ENCODE measurements around the gene PTPRD.

Gene PTPRD

GRCh38 chr9:8651070-8651845 lies 1961.5 kb downstream of the PTPRD start:
- no peak for DNase-seq

- no peak for DNase-seq
These were observed 1963.0 kb downstream of the PTPRD start for GRCh38 chr9:8649807-8650206.

GRCh38 chr9:8649160-8649559 lies 1963.6 kb downstream of the PTPRD start:
- no peak for DNase-seq

- no peak for DNase-seq
These were observed 1964.4 kb downstream of the PTPRD start for GRCh38 chr9:8648271-8648845.

GRCh38 chr9:8647824-8648223 lies 1965.0 kb downstream of the PTPRD start:
- DNase-seq = no peak

- no peak for DNase-seq
These were observed 1968.2 kb downstream of the PTPRD start for GRCh38 chr9:8644571-8644970.

GRCh38 chr9:8643896-8644295 lies 1968.9 kb downstream of the PTPRD start:
- no peak for DNase-seq

- no peak for DNase-seq
These were observed 1969.3 kb downstream of the PTPRD start for GRCh38 chr9:8643464-8643863.

- no peak for DNase-seq
These were observed 1972.0 kb downstream of the PTPRD start for GRCh38 chr9:8640761-8641160.

GRCh38 chr9:8637626-8638025 lies 1975.2 kb downstream of the PTPRD start:
- no peak for DNase-seq

- no peak for DNase-seq
These were observed 1979.0 kb downstream of the PTPRD start for GRCh38 chr9:8633784-8634183.

- no peak for DNase-seq
These were observed 1980.3 kb downstream of the PTPRD start for GRCh38 chr9:8632493-8632892.

- DNase-seq = no peak
These were observed 1984.0 kb downstream of the PTPRD start for GRCh38 chr9:8628791-8629190.

- no peak for DNase-seq
These were observed 1984.7 kb downstream of the PTPRD start for GRCh38 chr9:8627976-8628679.

- DNase-seq = no peak
These were observed 1989.9 kb downstream of the PTPRD start for GRCh38 chr9:8622871-8623270.

- DNase-seq = no peak
These were observed 1990.5 kb downstream of the PTPRD start for GRCh38 chr9:8622222-8622802.

GRCh38 chr9:8621416-8621815 lies 1991.4 kb downstream of the PTPRD start:
- DNase-seq = no peak

- DNase-seq = no peak
These were observed 1996.4 kb downstream of the PTPRD start for GRCh38 chr9:8616414-8616813.

GRCh38 chr9:8614926-8615440 lies 1997.8 kb downstream of the PTPRD start:
- DNase-seq = no peak

GRCh38 chr9:8613346-8613825 lies 1999.4 kb downstream of the PTPRD start:
- no peak for DNase-seq

- no peak for DNase-seq
These were observed 2001.6 kb downstream of the PTPRD start for GRCh38 chr9:8611153-8611552.

- DNase-seq = no peak
These were observed 2002.5 kb downstream of the PTPRD start for GRCh38 chr9:8610256-8610655.

GRCh38 chr9:8605096-8605495 lies 2007.7 kb downstream of the PTPRD start:
- no peak for DNase-seq

Data from cortex of kidney (tissue), 1 donor.